DND-41 (cell line): ENCODE measurements around the gene LAPTM5.

Experiments used
- ATAC-seq: fragments of 200-7000 bp; cut with Tn5 transposase; 3 replicates; pipeline ENCODE4 v1.9.1; 2021; ENCODE audit warnings: low read depth; ENCODE audit not compliant: insufficient read depth
- DNase-seq: peaks from one replicate; pipeline ENCODE4 v3.0.0-alpha.2; 2020
- H2AFZ ChIP-seq: 2 replicates; pipeline ENCODE4 v1.6.0; 2012; ENCODE audit warnings: low read depth, low read length
- H3K27ac ChIP-seq: 2 replicates; pipeline ENCODE4 v1.5.1; 2012; ENCODE audit warnings: low read length, inconsistent platforms
- H3K27me3 ChIP-seq: fragments of 200-600 bp; sonication (generic); 2 replicates; pipeline ENCODE4 v1.6.0; 2012; ENCODE audit warnings: low read length, mild to moderate bottlenecking, inconsistent platforms; ENCODE audit not compliant: insufficient read depth, poor library complexity
- H3K36me3 ChIP-seq: 2 replicates; pipeline ENCODE4 v1.5.1; 2012; ENCODE audit warnings: low read length, inconsistent platforms; ENCODE audit not compliant: insufficient read depth
- H3K4me1 ChIP-seq: 2 replicates; pipeline ENCODE4 v1.5.1; 2012; ENCODE audit warnings: mild to moderate bottlenecking, low read length; ENCODE audit not compliant: insufficient read depth
- H3K4me2 ChIP-seq: 2 replicates; pipeline ENCODE4 v1.6.0; 2012; ENCODE audit warnings: mild to moderate bottlenecking, moderate library complexity, low read length, inconsistent platforms; ENCODE audit not compliant: insufficient read depth
- H3K4me3 ChIP-seq, 2 experiments: fragments of 200-600 bp in 1 of 2; shearing (Covaris generic) in 1 of 2; 2 replicates each; pipeline ENCODE4 v1.5.1; 2012 to 2016; ENCODE audit warnings: inconsistent platforms in 2 of 2, low read length in 2 of 2, mild to moderate bottlenecking in 2 of 2, low read depth in 1 of 2, moderate library complexity in 1 of 2
- H3K79me2 ChIP-seq: 2 replicates; pipeline ENCODE4 v1.6.0; 2012; ENCODE audit warnings: low read length, inconsistent platforms; ENCODE audit not compliant: insufficient read depth
- H3K9ac ChIP-seq: 2 replicates; pipeline ENCODE4 v1.6.0; 2012; ENCODE audit warnings: low read depth, mild to moderate bottlenecking, inconsistent platforms, low read length, moderate library complexity
- H3K9me3 ChIP-seq: 2 replicates; pipeline ENCODE4 v1.5.1; 2012; ENCODE audit warnings: low read length, moderate library complexity, mild to moderate bottlenecking, inconsistent platforms; ENCODE audit not compliant: insufficient read depth, severe bottlenecking
- H4K20me1 ChIP-seq: 2 replicates; pipeline ENCODE4 v1.6.0; 2012; ENCODE audit warnings: low read length; ENCODE audit not compliant: insufficient read depth
- EZH2 ChIP-seq: IDR thresholded peaks from 3 replicates; pipeline ENCODE4 v1.6.1; 2012; ENCODE audit warnings: borderline replicate concordance, low read depth, mild to moderate bottlenecking, moderate library complexity, low read length, inconsistent platforms; ENCODE audit not compliant: severe bottlenecking
- TF ChIP-seq, protein P1 (sequence below): IDR thresholded peaks from 2 replicates; pipeline ENCODE4 v1.5.1; 2012; ENCODE audit warnings: borderline replicate concordance, low read length, moderate library complexity, mild to moderate bottlenecking; ENCODE audit not compliant: poor library complexity, severe bottlenecking; ENCODE audit errors: extremely low read depth

The LAPTM5 gene

DNA sequence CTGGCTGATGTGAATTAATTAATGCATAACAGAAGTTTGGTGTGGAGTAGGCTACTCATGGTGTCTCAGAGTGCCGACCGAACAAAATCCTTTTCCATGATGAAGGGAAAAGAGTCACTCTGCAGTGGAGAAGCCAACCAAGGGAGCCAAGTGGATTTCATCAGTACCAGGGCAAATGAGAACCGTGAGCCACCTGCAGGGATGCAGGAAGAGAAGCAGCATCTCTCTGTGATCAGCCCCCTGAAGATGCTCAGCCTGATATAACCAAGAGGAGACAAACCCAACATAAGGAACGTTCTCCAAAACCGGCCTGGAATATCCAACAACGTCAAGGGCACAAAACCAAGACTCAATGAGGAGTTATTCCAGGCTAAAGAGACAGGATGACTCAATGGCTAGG is 13.4 kb upstream of the LAPTM5 start:
- TF ChIP-seq, protein P1, sequence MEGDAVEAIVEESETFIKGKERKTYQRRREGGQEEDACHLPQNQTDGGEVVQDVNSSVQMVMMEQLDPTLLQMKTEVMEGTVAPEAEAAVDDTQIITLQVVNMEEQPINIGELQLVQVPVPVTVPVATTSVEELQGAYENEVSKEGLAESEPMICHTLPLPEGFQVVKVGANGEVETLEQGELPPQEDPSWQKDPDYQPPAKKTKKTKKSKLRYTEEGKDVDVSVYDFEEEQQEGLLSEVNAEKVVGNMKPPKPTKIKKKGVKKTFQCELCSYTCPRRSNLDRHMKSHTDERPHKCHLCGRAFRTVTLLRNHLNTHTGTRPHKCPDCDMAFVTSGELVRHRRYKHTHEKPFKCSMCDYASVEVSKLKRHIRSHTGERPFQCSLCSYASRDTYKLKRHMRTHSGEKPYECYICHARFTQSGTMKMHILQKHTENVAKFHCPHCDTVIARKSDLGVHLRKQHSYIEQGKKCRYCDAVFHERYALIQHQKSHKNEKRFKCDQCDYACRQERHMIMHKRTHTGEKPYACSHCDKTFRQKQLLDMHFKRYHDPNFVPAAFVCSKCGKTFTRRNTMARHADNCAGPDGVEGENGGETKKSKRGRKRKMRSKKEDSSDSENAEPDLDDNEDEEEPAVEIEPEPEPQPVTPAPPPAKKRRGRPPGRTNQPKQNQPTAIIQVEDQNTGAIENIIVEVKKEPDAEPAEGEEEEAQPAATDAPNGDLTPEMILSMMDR: no peak
- TF ChIP-seq EZH2: no peak
- H3K27ac ChIP-seq: no peak overlapping the region
- no peaks in the 10 kb centered on the region for H3K9me3 ChIP-seq
- H4K20me1 ChIP-seq: no peaks in the 10 kb centered on the region
- H3K9ac ChIP-seq: no peak overlapping the region
- H3K27me3 ChIP-seq: no peaks in the 10 kb centered on the region
- H2AFZ ChIP-seq: no peak overlapping the region
- H3K4me3 ChIP-seq: no peak overlapping the region
- no peak overlapping the region for H3K4me2 ChIP-seq
- H3K4me1 ChIP-seq: no peaks in the 10 kb centered on the region
- no peak for DNase-seq
- ATAC-seq: no peak
- no peaks in the 10 kb centered on the region for H3K79me2 ChIP-seq
- H3K36me3 ChIP-seq: no peaks in the 10 kb centered on the region

DNA sequence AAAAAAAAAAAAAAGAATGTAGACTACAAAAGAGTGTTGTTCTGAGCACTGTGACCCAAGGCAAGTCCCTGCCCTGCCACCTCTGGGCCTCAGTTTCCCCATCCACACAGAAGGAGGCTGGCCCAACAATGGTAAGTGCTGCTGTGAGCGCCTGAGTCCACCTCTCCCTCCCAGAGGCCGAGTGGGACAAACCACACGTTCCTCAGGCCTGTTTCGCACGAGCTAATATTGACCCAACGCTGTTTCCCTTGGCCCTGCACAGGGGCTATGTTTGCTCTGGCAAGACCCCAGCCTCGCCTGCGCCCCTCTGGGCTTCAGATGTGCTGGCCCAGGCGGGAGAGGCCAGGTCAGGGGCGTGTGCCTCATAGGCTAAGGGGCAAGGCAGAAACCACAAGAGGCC is 12.6 kb upstream of the LAPTM5 start:
- H3K4me1 ChIP-seq: no peaks in the 10 kb centered on the region
- H3K27me3 ChIP-seq: no peaks in the 10 kb centered on the region
- no peak overlapping the region for H3K9ac ChIP-seq
- H4K20me1 ChIP-seq: no peaks in the 10 kb centered on the region
- no peaks in the 10 kb centered on the region for H3K9me3 ChIP-seq
- H3K36me3 ChIP-seq: no peaks in the 10 kb centered on the region
- DNase-seq: no peak
- no peaks in the 10 kb centered on the region for H3K79me2 ChIP-seq
- H2AFZ ChIP-seq: no peak overlapping the region
- ATAC-seq: no peak
- no peak overlapping the region for H3K4me2 ChIP-seq
- H3K27ac ChIP-seq: no peak overlapping the region
- TF ChIP-seq, protein P1: no peak
- TF ChIP-seq EZH2: no peak
- no peak overlapping the region for H3K4me3 ChIP-seq

DNA sequence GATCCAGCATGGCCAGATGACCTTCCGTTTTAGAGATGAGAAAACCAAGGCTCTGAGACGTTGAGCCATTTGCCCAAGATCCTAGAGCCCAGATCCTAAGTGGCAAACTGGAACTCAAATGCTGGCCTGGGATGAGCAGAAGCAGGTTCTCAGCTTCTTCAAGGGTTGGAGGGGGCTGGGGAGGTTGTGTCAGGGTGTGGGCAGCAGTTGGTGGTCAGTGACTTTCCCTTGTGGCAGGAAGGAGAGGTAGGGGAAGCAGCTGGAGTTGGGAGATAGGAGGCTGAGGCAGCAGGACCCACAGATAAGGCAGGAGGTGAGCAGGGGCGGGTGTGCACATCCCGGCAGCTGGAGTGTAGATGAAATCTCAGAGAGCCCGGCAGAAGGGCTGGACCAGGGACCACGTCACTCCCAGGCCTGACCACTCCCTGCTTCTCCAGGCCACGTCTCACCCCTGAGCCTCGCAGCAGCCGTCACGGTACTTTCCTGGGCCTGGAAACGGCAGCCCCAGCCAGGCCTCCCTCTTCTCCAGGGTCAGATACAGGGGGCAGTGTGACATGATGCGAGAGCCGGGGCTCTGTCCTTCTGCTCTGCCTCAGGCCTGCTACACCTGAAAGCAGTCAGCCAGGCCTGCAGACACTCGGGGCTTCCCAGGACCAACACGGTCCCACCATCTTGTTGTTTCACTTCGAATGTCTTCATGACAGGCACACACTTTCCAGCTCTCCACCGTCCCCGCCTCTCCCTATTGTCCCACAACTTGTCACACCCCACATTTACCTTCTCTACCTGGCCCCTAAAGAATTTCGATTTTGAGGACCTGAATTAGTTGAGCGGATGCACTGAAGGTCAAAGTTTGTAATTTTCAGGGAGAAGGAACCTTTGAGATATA is 11.5 kb upstream of the LAPTM5 start:
- Histone ChIP-seq H3K4me1 (no peaks in the 10 kb centered on the region), H2AFZ (no peak overlapping the region), H3K36me3 (no peaks in the 10 kb centered on the region), H3K4me2 (no peak overlapping the region), H3K27me3 (no peaks in the 10 kb centered on the region), H3K79me2 (no peaks in the 10 kb centered on the region), H3K9ac (no peak overlapping the region), H3K4me3 (no peak overlapping the region), H3K27ac (no peak overlapping the region), H4K20me1 (no peaks in the 10 kb centered on the region), H3K9me3 (no peaks in the 10 kb centered on the region)
- TF ChIP-seq, protein P1: no peak
- TF ChIP-seq EZH2: no peak
- ATAC-seq (no peak), DNase-seq (no peak)
